GM12878 (cell line): Measurements from ENCODE around the gene AHNAK. TPM values are rescaled to one million over a fixed set of nuclear protein-coding genes. Genes with fewer than 3 reads are reported as not detected.

Source experiments
- ATAC-seq: fragments of 200-7000 bp; cut with Tn5 transposase; 3 replicates; pipeline ENCODE4 v1.9.1; 2020; ENCODE audit warnings: mild to moderate bottlenecking, moderate library complexity
- BruUV-seq: library from RNA; stranded (reverse); fragments of 400-500 nt; replicated peaks from 2 replicates; lab custom pipeline; 2021; lab: Mats Ljungman, UMichigan
- CTCF ChIA-PET: fragments of 300-600 bp; sonication (Branson Sonifier 250); formaldehyde crosslinking; extraction: SDS; loops from one replicate; lab custom pipeline; 2021; ENCODE audit warnings: inconsistent platforms; lab: Yijun Ruan, JAX
- POLR2A ChIA-PET: fragments of 350-600 bp; formaldehyde crosslinking; extraction: SDS; loops from one replicate; lab custom pipeline; 2021; ENCODE audit warnings: inconsistent platforms; lab: Charles Lee
- RAD21 ChIA-PET: fragments of 300-600 bp; sonication (Branson Sonifier 250); formaldehyde crosslinking; loops from one replicate; lab custom pipeline; 2023; ENCODE audit warnings: antibody characterized with exemption; ENCODE audit not compliant: unreplicated experiment; lab: Charles Lee
- SMC1A ChIA-PET: fragments of 300-600 bp; sonication (Branson Sonifier 250); formaldehyde crosslinking; loops from one replicate; lab custom pipeline; 2023; ENCODE audit not compliant: unreplicated experiment, uncharacterized antibody; lab: Charles Lee
- DNase-seq: peaks from one replicate; pipeline ENCODE4 v3.0.0-alpha.2; 2011; ENCODE audit warnings: low read depth, low spot score
- FAIRE-seq: peaks from 3 replicates; lab custom pipeline; 2011; peaks lifted over from hg19 to GRCh38; lab: Jason Lieb, UNC
- H2AFZ ChIP-seq: 2 replicates; pipeline ENCODE4 v1.6.0; 2011; ENCODE audit warnings: low read depth, low read length, control low read depth; ENCODE audit not compliant: control insufficient read depth
- H3K27ac ChIP-seq: 2 replicates; pipeline ENCODE4 v1.5.1; 2011; ENCODE audit warnings: control low read depth; ENCODE audit not compliant: control insufficient read depth, insufficient read depth
- H3K27me3 ChIP-seq, 2 experiments: replicated peaks in 1 of 2; 2 replicates each; pipeline versions ENCODE4 v1.6.0 to v1.6.1; 2011; ENCODE audit warnings: low read length in 1 of 2; ENCODE audit not compliant: control insufficient read depth in 2 of 2, insufficient read depth in 2 of 2
- H3K36me3 ChIP-seq, 2 experiments: 2 replicates each; pipeline ENCODE4 v1.5.1; 2011; ENCODE audit warnings: low read length in 1 of 2; ENCODE audit not compliant: control insufficient read depth in 2 of 2, insufficient read depth in 2 of 2
- H3K4me1 ChIP-seq: 2 replicates; pipeline ENCODE4 v1.6.1; 2011; ENCODE audit warnings: mild to moderate bottlenecking, low read length, moderate library complexity, mixed read lengths; ENCODE audit not compliant: control insufficient read depth, insufficient read depth
- H3K4me2 ChIP-seq: 2 replicates; pipeline ENCODE4 v1.6.0; 2011; ENCODE audit warnings: control low read depth; ENCODE audit not compliant: control insufficient read depth, insufficient read depth
- H3K4me3 ChIP-seq: fragments of 200-600 bp; sonication (generic); 2 replicates; pipeline ENCODE4 v1.5.1; 2016
- H3K79me2 ChIP-seq: 2 replicates; pipeline ENCODE4 v1.6.0; 2011; ENCODE audit warnings: low read length; ENCODE audit not compliant: control insufficient read depth, insufficient read depth
- H3K9ac ChIP-seq: 2 replicates; pipeline ENCODE4 v1.8.0; 2011; ENCODE audit warnings: low read length, control low read depth, mixed read lengths; ENCODE audit not compliant: control insufficient read depth, insufficient read depth
- H3K9me3 ChIP-seq: replicated peaks from 3 replicates; pipeline ENCODE4 v1.5.1; 2011; ENCODE audit warnings: mild to moderate bottlenecking, low read length; ENCODE audit not compliant: control insufficient read depth, insufficient read depth
- H4K20me1 ChIP-seq: 2 replicates; pipeline ENCODE4 v1.6.0; 2011; ENCODE audit not compliant: control insufficient read depth, insufficient read depth
- BHLHE40 ChIP-seq, 2 experiments: fragments of 450-650 bp in 1 of 2; IDR thresholded peaks; 2 replicates each; pipeline ENCODE4 v1.6.1; 2011 to 2017; ENCODE audit warnings: low read depth in 2 of 2, borderline replicate concordance in 1 of 2, improper control_type of control experiment in 1 of 2, low read length in 1 of 2, mild to moderate bottlenecking in 1 of 2
- BRCA1 ChIP-seq: IDR thresholded peaks from 2 replicates; pipeline ENCODE4 v1.6.1; 2011; ENCODE audit warnings: low read depth, low read length, improper control_type of control experiment
- CBX3 ChIP-seq: fragments of 200-600 bp; sonication (generic); IDR thresholded peaks from 2 replicates; pipeline ENCODE4 v1.6.1; 2016; ENCODE audit warnings: low read depth, borderline replicate concordance
- EP300 ChIP-seq, 2 experiments: fragments of 150-350 bp in 1 of 2; IDR thresholded peaks; 2 replicates each; pipeline ENCODE4 v1.6.1; 2011 to 2012; ENCODE audit warnings: low read depth in 2 of 2, low read length in 2 of 2, borderline replicate concordance in 1 of 2, improper control_type of control experiment in 1 of 2, inconsistent platforms in 1 of 2; ENCODE audit not compliant: control insufficient read depth in 1 of 2
- MEF2A ChIP-seq: IDR thresholded peaks from 2 replicates; pipeline ENCODE4 v1.6.1; 2011; ENCODE audit warnings: low read depth, mild to moderate bottlenecking, low read length, moderate library complexity; ENCODE audit not compliant: insufficient read depth
- MEF2B ChIP-seq: fragments of 450-650 bp; IDR thresholded peaks from 2 replicates; pipeline ENCODE4 v1.6.1; 2018; ENCODE audit warnings: mild to moderate bottlenecking, moderate library complexity; ENCODE audit not compliant: partially characterized antibody, poor library complexity, severe bottlenecking
- NFIC ChIP-seq: IDR thresholded peaks from 2 replicates; pipeline ENCODE4 v1.6.1; 2012; ENCODE audit warnings: low read depth, mild to moderate bottlenecking, inconsistent platforms, low read length, moderate library complexity
- NR2F1 ChIP-seq: fragments of 450-650 bp; conservative IDR thresholded peaks from 2 replicates; pipeline ENCODE4 v1.6.1; 2017; ENCODE audit warnings: mild to moderate bottlenecking
- REST ChIP-seq: IDR thresholded peaks from 2 replicates; pipeline ENCODE4 v1.6.1; 2012; ENCODE audit warnings: mild to moderate bottlenecking, low read depth, low read length
- RFX5 ChIP-seq: IDR thresholded peaks from 2 replicates; pipeline ENCODE4 v1.6.1; 2011; ENCODE audit warnings: low read depth, low read length, improper control_type of control experiment
- RUNX3 ChIP-seq: IDR thresholded peaks from 2 replicates; pipeline ENCODE4 v1.6.1; 2012; ENCODE audit warnings: low read length, inconsistent platforms
- STAT1 ChIP-seq: fragments of 450-650 bp; conservative IDR thresholded peaks from 2 replicates; pipeline ENCODE4 v1.6.1; 2014; ENCODE audit warnings: antibody characterized with exemption, mild to moderate bottlenecking
- TCF7 ChIP-seq: IDR thresholded peaks from 2 replicates; pipeline ENCODE4 v1.6.1; 2014; ENCODE audit warnings: antibody characterized with exemption, borderline replicate concordance
- WRNIP1 ChIP-seq: IDR thresholded peaks from 2 replicates; pipeline ENCODE4 v1.6.1; 2011; ENCODE audit warnings: low read depth, low read length, improper control_type of control experiment, borderline replicate concordance
- ZBED1 ChIP-seq: IDR thresholded peaks from 2 replicates; pipeline ENCODE4 v1.6.1; 2016; ENCODE audit warnings: borderline replicate concordance
- WGBS: methylation state at CpG from one replicate; pipeline ENCODE4 v1.1.6; 2016; ENCODE audit warnings: low lambda C conversion rate; ENCODE audit not compliant: insufficient replicate concordance, insufficient coverage; ENCODE audit errors: missing lambda C conversion rate; 5-methylcytosine and 5-hydroxymethylcytosine counted together
- in situ Hi-C: fragments of 300-500 bp; cut with MboI; formaldehyde crosslinking; loops from 9 replicates; pipeline ENCODE4 v1.14.3; 2018; ENCODE audit warnings: mixed read lengths
- intact Hi-C: fragments of 100-400 bp; cut with micrococcal nuclease; formaldehyde crosslinking; loops from one replicate; pipeline ENCODE4 v1.14.2; 2022; ENCODE audit not compliant: unreplicated experiment
- polyA plus RNA-seq, 11 experiments: library from polyadenylated mRNA; depleted of rRNA in 4 of 11; unstranded in 6 of 11; stranded (reverse) in 5 of 11; fragments of >200 nt; fragmentation: Nextera tagmentation in 4 of 11; fragmentation: Illumina TruSeq in 1 of 11; extraction: Ambion mirVana in 4 of 11; extraction: Trizol in 1 of 11; gene quantifications; 1 replicate in 1 of 11; 2 replicates in 10 of 11; pipeline versions ENCODE4 v1.2.1 to v1.2.3, GENCODE V29; 2011 to 2016; ENCODE audit warnings: inconsistent platforms in 2 of 11, missing spikeins in 2 of 11, low read depth in 1 of 11
- total RNA-seq, 4 experiments: library from RNA; depleted of rRNA in 3 of 4; stranded (reverse); fragments of >200 nt in 3 of 4; fragmentation: Illumina TruSeq in 1 of 4; extraction: Trizol in 1 of 4; gene quantifications; 2 replicates each; pipeline versions ENCODE4 v1.2.1 to v1.2.3, GENCODE V29; 2013 to 2021
- TF ChIP-seq, protein P1 (sequence below): fragments of 450-650 bp; IDR thresholded peaks from 2 replicates; pipeline ENCODE4 v1.6.1; 2017; ENCODE audit warnings: antibody characterized with exemption, mild to moderate bottlenecking, moderate library complexity
- TF ChIP-seq, protein P2 (sequence below): fragments of 150-350 bp; IDR thresholded peaks from 2 replicates; pipeline ENCODE4 v1.6.1; 2014; ENCODE audit warnings: mild to moderate bottlenecking, low read depth, low read length

Gene AHNAK
- total and polyA plus RNA-seq, 10 of the 15 experiments (the other 5 are each of a cell fraction or from before 2014, with no cell fraction given), result 0.76 to 90.3 (median 19.4) TPM

DNA sequence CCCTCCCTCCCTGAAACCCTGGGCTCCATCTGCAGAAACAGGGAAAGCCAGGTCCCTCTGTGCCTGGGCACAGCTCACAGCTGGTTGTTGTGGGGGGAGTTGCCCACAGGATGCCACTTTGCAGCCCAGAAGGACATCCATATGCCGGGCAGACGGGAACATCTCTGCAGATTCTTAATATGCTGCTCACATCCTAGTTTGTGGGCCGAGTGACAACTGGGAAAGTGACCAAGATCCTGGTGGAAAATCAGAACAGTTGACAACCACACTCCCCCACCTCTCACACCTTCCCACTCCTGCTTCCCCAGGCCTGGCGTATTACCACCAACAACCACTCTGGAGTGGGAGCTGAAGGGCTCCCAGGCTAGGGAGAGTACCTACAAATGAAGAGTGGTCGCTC, 135.1 kb downstream of the AHNAK start:
- no peaks in the 10 kb centered on the region for H3K9me3 ChIP-seq
- H3K4me2 ChIP-seq, result no peak overlapping the region
- intact Hi-C loops, result no loop called here
- no peak overlapping the region for H3K4me3 ChIP-seq
- no peaks in the 10 kb centered on the region for H3K79me2 ChIP-seq
- ChIA-PET RAD21 (interaction anchor here (0.6 kb wide), 1 partner anchor 12 kb away, joined by 3 read pairs; no protein-coding TSS in a partner anchor), CTCF (interaction anchor here (0.6 to 1.6 kb wide), 2 partner anchors 13 to 150 kb away, joined by 3 to 6 read pairs; no protein-coding TSS in a partner anchor), SMC1A (interaction anchor here (1.5 kb wide), 1 partner anchor 10 kb away, joined by 4 read pairs; no protein-coding TSS in a partner anchor), POLR2A (no interaction called here)
- ATAC-seq (no peak), DNase-seq (no peak), FAIRE-seq (no peak)
- H3K4me1 ChIP-seq, result no peaks in the 10 kb centered on the region
- no peak overlapping the region for H3K27ac ChIP-seq
- in situ Hi-C loops, result no loop called here
- H3K9ac ChIP-seq, result no peak overlapping the region
- no peak overlapping the region for H2AFZ ChIP-seq
- 38% methylated on average over 5 of the region's 5 CpGs for WGBS
- no TSS peak for BruUV-seq
- no peaks in the 10 kb centered on the region for H4K20me1 ChIP-seq
- peaks cover 0 to 1% of the 10 kb centered on the region in 2 experiments; a peak in 3 of 4 replicates for H3K27me3 ChIP-seq
- no peaks in the 10 kb centered on the region for H3K36me3 ChIP-seq
- TF ChIP-seq EP300 (IDR thresholded peaks at IDR 0.05; ENCODE audit: borderline replicate concordance in 1 of 2, control insufficient read depth in 1 of 2, low read depth in 2 of 2, low read length in 2 of 2) (no peak), MEF2B (no peak), CBX3 (no peak), WRNIP1 (no peak), ZBED1 (no peak), STAT1 (no peak), BRCA1 (no peak), BHLHE40 (IDR thresholded peaks at IDR 0.05; ENCODE audit: borderline replicate concordance in 1 of 2, low read depth in 2 of 2, low read length in 1 of 2) (no peak), NFIC (no peak), RUNX3 (no peak), NR2F1 (no peak), REST (no peak), TCF7 (no peak), RFX5 (no peak), MEF2A (no peak)
- TF ChIP-seq, protein P1, sequence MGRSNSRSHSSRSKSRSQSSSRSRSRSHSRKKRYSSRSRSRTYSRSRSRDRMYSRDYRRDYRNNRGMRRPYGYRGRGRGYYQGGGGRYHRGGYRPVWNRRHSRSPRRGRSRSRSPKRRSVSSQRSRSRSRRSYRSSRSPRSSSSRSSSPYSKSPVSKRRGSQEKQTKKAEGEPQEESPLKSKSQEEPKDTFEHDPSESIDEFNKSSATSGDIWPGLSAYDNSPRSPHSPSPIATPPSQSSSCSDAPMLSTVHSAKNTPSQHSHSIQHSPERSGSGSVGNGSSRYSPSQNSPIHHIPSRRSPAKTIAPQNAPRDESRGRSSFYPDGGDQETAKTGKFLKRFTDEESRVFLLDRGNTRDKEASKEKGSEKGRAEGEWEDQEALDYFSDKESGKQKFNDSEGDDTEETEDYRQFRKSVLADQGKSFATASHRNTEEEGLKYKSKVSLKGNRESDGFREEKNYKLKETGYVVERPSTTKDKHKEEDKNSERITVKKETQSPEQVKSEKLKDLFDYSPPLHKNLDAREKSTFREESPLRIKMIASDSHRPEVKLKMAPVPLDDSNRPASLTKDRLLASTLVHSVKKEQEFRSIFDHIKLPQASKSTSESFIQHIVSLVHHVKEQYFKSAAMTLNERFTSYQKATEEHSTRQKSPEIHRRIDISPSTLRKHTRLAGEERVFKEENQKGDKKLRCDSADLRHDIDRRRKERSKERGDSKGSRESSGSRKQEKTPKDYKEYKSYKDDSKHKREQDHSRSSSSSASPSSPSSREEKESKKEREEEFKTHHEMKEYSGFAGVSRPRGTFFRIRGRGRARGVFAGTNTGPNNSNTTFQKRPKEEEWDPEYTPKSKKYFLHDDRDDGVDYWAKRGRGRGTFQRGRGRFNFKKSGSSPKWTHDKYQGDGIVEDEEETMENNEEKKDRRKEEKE, result no peak
- TF ChIP-seq, protein P2, sequence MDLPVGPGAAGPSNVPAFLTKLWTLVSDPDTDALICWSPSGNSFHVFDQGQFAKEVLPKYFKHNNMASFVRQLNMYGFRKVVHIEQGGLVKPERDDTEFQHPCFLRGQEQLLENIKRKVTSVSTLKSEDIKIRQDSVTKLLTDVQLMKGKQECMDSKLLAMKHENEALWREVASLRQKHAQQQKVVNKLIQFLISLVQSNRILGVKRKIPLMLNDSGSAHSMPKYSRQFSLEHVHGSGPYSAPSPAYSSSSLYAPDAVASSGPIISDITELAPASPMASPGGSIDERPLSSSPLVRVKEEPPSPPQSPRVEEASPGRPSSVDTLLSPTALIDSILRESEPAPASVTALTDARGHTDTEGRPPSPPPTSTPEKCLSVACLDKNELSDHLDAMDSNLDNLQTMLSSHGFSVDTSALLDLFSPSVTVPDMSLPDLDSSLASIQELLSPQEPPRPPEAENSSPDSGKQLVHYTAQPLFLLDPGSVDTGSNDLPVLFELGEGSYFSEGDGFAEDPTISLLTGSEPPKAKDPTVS, result no peak
